Neural progenitor cell (in vitro differentiated cells): ENCODE measurements around the gene METTL9. TPM values are rescaled to one million over a fixed set of nuclear protein-coding genes. Genes with fewer than 3 reads are reported as not detected.
A peak's percentile ranks its signal among the peaks of the same experiment; 100 is the strongest.
"Not testable (repeated sequence)": the region's sequence is repeated elsewhere in the genome, so short reads cannot be mapped to it uniquely, and the experiment has no call there.

Experiments
- DNase-seq: peaks from one replicate; pipeline ENCODE4 v3.0.0-alpha.2; 2016; ENCODE audit warnings: low spot score
- H2AFZ ChIP-seq: fragments of 200-600 bp; sonication (generic); replicated peaks from 2 replicates; pipeline ENCODE4 v1.6.1; 2016; ENCODE audit warnings: antibody characterized with exemption
- H3F3A ChIP-seq: fragments of 200-600 bp; sonication (generic); 2 replicates; pipeline ENCODE4 v1.6.1; 2016; ENCODE audit warnings: antibody characterized with exemption, low read depth
- H3K27ac ChIP-seq: fragments of 200-600 bp; sonication (generic); 2 replicates; pipeline ENCODE4 v1.5.1; 2016; ENCODE audit warnings: mild to moderate bottlenecking
- H3K27me3 ChIP-seq: fragments of 200-600 bp; sonication (generic); 2 replicates; pipeline ENCODE4 v1.6.1; 2016; ENCODE audit warnings: mild to moderate bottlenecking, moderate library complexity
- H3K36me3 ChIP-seq: fragments of 200-600 bp; sonication (generic); 2 replicates; pipeline ENCODE4 v1.5.1; 2016
- H3K4me1 ChIP-seq: fragments of 200-600 bp; sonication (generic); 2 replicates; pipeline ENCODE4 v1.6.1; 2016; ENCODE audit warnings: mixed run types
- H3K4me2 ChIP-seq: fragments of 200-600 bp; sonication (generic); 2 replicates; pipeline ENCODE4 v1.6.1; 2016
- H3K4me3 ChIP-seq: fragments of 200-600 bp; sonication (generic); 2 replicates; pipeline ENCODE4 v1.5.1; 2016
- H3K79me2 ChIP-seq: fragments of 200-600 bp; sonication (generic); 2 replicates; pipeline ENCODE4 v1.6.1; 2016; ENCODE audit warnings: low read depth
- H3K9ac ChIP-seq: fragments of 200-600 bp; sonication (generic); 2 replicates; pipeline ENCODE4 v1.6.1; 2016
- H3K9me3 ChIP-seq: fragments of 200-600 bp; sonication (generic); 2 replicates; pipeline ENCODE4 v1.5.1; 2016; ENCODE audit warnings: low read depth
- H4K20me1 ChIP-seq: fragments of 200-600 bp; sonication (generic); 2 replicates; pipeline ENCODE4 v1.6.1; 2016; ENCODE audit warnings: low read depth
- H3K27ac Mint-ChIP-seq: 3 replicates; pipeline ENCODE4 v1.8.0; 2021; ENCODE audit warnings: mixed read lengths
- H3K27me3 Mint-ChIP-seq: 2 replicates; pipeline ENCODE4 v1.8.0; 2022; ENCODE audit warnings: low read depth, mild to moderate bottlenecking, inconsistent platforms, moderate library complexity, mixed read lengths; ENCODE audit not compliant: insufficient read depth
- H3K36me3 Mint-ChIP-seq: 3 replicates; pipeline ENCODE4 v1.8.0; 2021; ENCODE audit warnings: mixed read lengths
- H3K4me1 Mint-ChIP-seq: 3 replicates; pipeline ENCODE4 v1.8.0; 2021; ENCODE audit warnings: mixed read lengths
- H3K4me3 Mint-ChIP-seq: 3 replicates; pipeline ENCODE4 v1.8.0; 2021; ENCODE audit warnings: mild to moderate bottlenecking, moderate library complexity, mixed read lengths
- H3K9me3 Mint-ChIP-seq: 3 replicates; pipeline ENCODE4 v1.8.0; 2020; ENCODE audit warnings: mixed read lengths
- EZH2 ChIP-seq: fragments of 200-600 bp; sonication (generic); IDR thresholded peaks from 2 replicates; pipeline ENCODE4 v1.6.1; 2017; ENCODE audit warnings: antibody characterized with exemption, mild to moderate bottlenecking, moderate library complexity
- EZH2phosphoT487 ChIP-seq: fragments of 200-600 bp; sonication (generic); IDR thresholded peaks from 2 replicates; pipeline ENCODE4 v1.6.1; 2017; ENCODE audit warnings: antibody characterized with exemption
- total RNA-seq: library from RNA; depleted of rRNA; stranded (reverse); fragments of >200 nt; gene quantifications from 2 replicates; pipeline ENCODE4 v1.2.3, GENCODE V29; 2015; ENCODE audit warnings: low replicate concordance
- TF ChIP-seq, protein P1 (sequence below): fragments of 200-600 bp; sonication (generic); IDR thresholded peaks from 2 replicates; pipeline ENCODE4 v1.5.1; 2017; ENCODE audit warnings: antibody characterized with exemption, mild to moderate bottlenecking

The METTL9 gene
- total RNA-seq, 1 donor from 2014 or later: 329 TPM

GRCh38 chr16:21554795-21555585, 44.4 kb upstream of the METTL9 start:
- TF ChIP-seq EZH2: peak; percentile 40
- TF ChIP-seq EZH2phosphoT487: no peak
- TF ChIP-seq, protein P1, sequence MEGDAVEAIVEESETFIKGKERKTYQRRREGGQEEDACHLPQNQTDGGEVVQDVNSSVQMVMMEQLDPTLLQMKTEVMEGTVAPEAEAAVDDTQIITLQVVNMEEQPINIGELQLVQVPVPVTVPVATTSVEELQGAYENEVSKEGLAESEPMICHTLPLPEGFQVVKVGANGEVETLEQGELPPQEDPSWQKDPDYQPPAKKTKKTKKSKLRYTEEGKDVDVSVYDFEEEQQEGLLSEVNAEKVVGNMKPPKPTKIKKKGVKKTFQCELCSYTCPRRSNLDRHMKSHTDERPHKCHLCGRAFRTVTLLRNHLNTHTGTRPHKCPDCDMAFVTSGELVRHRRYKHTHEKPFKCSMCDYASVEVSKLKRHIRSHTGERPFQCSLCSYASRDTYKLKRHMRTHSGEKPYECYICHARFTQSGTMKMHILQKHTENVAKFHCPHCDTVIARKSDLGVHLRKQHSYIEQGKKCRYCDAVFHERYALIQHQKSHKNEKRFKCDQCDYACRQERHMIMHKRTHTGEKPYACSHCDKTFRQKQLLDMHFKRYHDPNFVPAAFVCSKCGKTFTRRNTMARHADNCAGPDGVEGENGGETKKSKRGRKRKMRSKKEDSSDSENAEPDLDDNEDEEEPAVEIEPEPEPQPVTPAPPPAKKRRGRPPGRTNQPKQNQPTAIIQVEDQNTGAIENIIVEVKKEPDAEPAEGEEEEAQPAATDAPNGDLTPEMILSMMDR: peak; percentile 99
- Mint-ChIP-seq H3K9me3 (no peaks in the 10 kb centered on the region), H3K27ac (peak overlapping the region; percentile 16), H3K36me3 (no peaks in the 10 kb centered on the region), H3K4me3 (peak overlapping the region; percentile 62), H3K27me3 (peaks cover 21% of the 10 kb centered on the region), H3K4me1 (peaks cover 8% of the 10 kb centered on the region)
- no peaks in the 10 kb centered on the region for H3K36me3 ChIP-seq
- peak overlapping the region; percentile 77 for H2AFZ ChIP-seq
- no peaks in the 10 kb centered on the region for H4K20me1 ChIP-seq
- H3K4me2 ChIP-seq: peak overlapping the region; percentile 66
- H3K4me1 ChIP-seq: no peaks in the 10 kb centered on the region
- H3F3A ChIP-seq: peaks cover 4% of the 10 kb centered on the region
- peaks cover 12% of the 10 kb centered on the region for H3K27me3 ChIP-seq
- no peak overlapping the region for H3K27ac ChIP-seq
- no peaks in the 10 kb centered on the region for H3K9me3 ChIP-seq
- peak; percentile 95 for DNase-seq
- H3K9ac ChIP-seq: no peak overlapping the region
- H3K79me2 ChIP-seq: no peaks in the 10 kb centered on the region
- peak overlapping the region; percentile 17 for H3K4me3 ChIP-seq

GRCh38 chr16:21555621-21556020, 43.8 kb upstream of the METTL9 start:
- H3K4me3 ChIP-seq, H3K4me3 Mint-ChIP-seq, DNase-seq, H3K9ac ChIP-seq, H3K9me3 ChIP-seq, H3K36me3 ChIP-seq, H3K36me3 Mint-ChIP-seq, H3K4me1 ChIP-seq, H3K27ac ChIP-seq, H4K20me1 ChIP-seq, H3K4me1 Mint-ChIP-seq, H3K4me2 ChIP-seq, H3K9me3 Mint-ChIP-seq, H3F3A ChIP-seq, H3K79me2 ChIP-seq: not testable (repeated sequence)
- H2AFZ ChIP-seq: peak overlapping the region; percentile 77
- H3K27ac Mint-ChIP-seq: peak overlapping the region; percentile 16
- H3K27me3 Mint-ChIP-seq: peaks cover 21% of the 10 kb centered on the region
- peaks cover 12% of the 10 kb centered on the region for H3K27me3 ChIP-seq

GRCh38 chr16:21556026-21556595, 43.3 kb upstream of the METTL9 start:
- not testable (repeated sequence) for H3K36me3 Mint-ChIP-seq, H3K4me1 ChIP-seq, DNase-seq, H3F3A ChIP-seq, H3K9ac ChIP-seq, H4K20me1 ChIP-seq, H3K4me3 ChIP-seq, H2AFZ ChIP-seq, H3K36me3 ChIP-seq, H3K79me2 ChIP-seq, H3K4me1 Mint-ChIP-seq, H3K27ac Mint-ChIP-seq, H3K9me3 ChIP-seq, H3K4me3 Mint-ChIP-seq, H3K4me2 ChIP-seq, H3K27ac ChIP-seq, H3K9me3 Mint-ChIP-seq
- peaks cover 12% of the 10 kb centered on the region for H3K27me3 ChIP-seq
- H3K27me3 Mint-ChIP-seq: peaks cover 21% of the 10 kb centered on the region

DNA sequence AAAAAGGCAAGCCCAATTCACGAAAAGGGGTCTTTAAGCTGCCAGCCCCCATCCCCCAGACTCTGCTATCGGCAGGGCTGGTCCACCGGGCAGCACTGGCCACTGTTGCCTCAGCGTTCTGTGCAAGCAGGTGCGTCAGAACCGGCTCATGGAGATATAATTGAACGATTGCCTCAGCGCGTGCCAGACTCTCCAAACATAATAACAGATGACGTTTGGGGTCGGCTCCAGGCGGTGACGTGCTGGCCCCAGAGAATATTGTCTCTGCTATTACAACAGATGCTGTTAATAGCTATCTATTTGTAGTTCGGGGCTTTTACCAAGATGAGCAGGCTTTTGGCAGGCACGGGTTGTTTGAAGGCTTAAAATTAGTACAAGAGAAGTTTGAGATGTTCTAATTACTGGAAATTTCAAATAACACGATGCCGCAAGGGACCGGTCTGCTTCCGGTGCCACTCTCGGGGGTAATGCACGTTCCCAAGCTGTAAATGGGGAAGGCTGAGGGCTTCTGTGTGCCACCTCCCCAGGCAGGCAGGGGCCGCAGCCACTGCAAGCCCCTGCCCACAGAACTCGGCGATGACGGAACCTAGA, 42.6 kb upstream of the METTL9 start:
- peaks cover 12% of the 10 kb centered on the region for H3K27me3 ChIP-seq
- H3K4me1 Mint-ChIP-seq, H2AFZ ChIP-seq, DNase-seq, H4K20me1 ChIP-seq, H3K4me3 Mint-ChIP-seq, H3K36me3 Mint-ChIP-seq, H3K4me3 ChIP-seq, H3K4me2 ChIP-seq, H3K36me3 ChIP-seq, H3F3A ChIP-seq, H3K4me1 ChIP-seq, H3K27ac ChIP-seq, H3K9ac ChIP-seq, H3K9me3 Mint-ChIP-seq, H3K27ac Mint-ChIP-seq, H3K9me3 ChIP-seq, H3K79me2 ChIP-seq: not testable (repeated sequence)
- peaks cover 21% of the 10 kb centered on the region for H3K27me3 Mint-ChIP-seq
